ENCODE measurements around the gene GATA2.

GATA2 gene

DNA sequence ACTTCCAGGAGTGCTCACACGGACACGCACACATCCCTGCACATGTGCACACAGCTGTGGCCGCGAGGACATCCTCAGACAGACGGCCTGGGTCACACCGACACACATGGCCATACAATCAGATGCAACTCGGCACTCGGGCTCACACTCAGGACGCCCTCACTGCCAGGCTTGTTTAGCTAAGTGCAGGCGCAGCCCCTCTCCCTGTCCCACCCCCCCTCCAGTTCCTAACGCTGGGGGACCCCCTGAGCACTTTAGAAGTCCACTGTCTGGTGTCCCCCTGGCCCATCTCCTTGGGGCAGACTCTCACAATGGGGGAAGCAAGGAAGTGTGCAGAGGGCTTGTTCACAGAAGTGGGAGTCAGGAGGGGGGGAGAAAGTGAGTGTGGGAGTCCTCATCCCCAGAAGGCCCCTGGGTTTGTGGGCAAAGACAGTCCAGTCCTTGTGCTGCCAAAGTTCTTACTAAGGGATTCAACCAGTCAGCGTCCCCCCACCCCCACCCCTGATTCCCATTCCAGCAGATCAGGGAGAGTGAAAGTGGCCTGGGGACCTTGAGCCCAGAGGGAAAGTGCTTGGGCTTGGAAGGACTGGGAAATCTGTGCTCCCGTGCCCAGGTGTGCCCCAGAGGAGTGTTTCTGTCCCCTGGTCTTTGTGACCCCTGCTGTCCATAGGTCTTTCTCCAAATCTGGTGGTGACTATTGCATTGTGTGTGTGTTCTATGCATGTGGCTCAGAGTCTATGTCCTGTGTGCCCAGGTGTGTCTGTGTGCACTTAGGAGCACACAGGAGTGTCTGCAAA lies 767 bp upstream of the GATA2 start:
- Histone ChIP-seq H3K9ac (ENCODE audit: low read length in 2 of 2) (no peak overlapping the region), H3K9me3 (ENCODE audit: control insufficient read depth in 2 of 2, low read length in 2 of 2) (no peaks in the 10 kb centered on the region), H3K27me3 (ENCODE audit: control insufficient read depth in 1 of 2, insufficient read depth in 2 of 2, low read length in 2 of 2) (peaks cover 74 to 88% of the 10 kb centered on the region in 2 donors), H3K27ac (ENCODE audit: low read length) (no peak overlapping the region), H3K36me3 (ENCODE audit: control insufficient read depth in 2 of 2, insufficient read depth in 2 of 2, low read length in 2 of 2) (no peaks in the 10 kb centered on the region), H3K4me1 (ENCODE audit: control insufficient read depth, insufficient read depth, low read length) (peaks cover 48% of the 10 kb centered on the region), H3K4me3 (ENCODE audit: low read length in 2 of 2) (no peak overlapping the region)

DNA sequence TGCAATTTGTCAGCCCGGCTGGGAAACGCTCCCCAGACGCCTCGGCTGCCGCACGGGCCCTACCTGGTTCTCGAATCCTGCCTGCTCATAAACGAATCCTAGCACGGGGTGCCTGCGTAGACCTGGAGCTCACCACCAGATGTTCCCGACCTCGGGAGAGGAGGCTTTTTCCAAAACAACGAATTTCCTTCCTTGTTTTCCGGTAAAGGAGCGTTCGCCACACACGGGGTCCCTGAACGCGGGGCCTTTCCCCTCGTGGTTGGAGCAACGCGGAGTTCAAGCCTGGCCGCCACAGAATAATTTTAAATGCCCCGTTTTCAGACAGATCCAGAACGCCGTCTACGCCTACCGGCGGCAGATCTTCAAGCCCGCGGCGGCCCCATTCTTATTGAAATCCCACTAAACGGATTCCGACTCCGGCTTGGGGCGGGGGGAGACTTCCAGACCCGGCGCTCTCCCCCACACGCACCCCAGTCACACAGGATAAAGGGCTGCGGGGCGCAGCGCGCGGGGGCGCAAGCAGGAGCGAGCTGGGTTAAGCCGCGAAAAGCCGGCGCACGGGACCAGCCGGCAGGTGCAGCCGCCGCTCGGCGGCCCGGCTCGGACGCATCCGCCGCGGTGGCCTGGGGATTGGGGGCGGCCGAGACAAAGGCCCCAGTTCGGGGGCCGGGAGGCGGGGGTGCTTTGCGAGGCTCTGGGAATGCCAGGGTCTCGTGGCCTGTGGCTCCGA lies 895 bp downstream of the GATA2 start:
- no peaks in the 10 kb centered on the region for H3K36me3 ChIP-seq (ENCODE audit: control insufficient read depth in 2 of 2, insufficient read depth in 2 of 2, low read length in 2 of 2)
- peaks cover 57% of the 10 kb centered on the region for H3K4me1 ChIP-seq (ENCODE audit: control insufficient read depth, insufficient read depth, low read length)
- no peak overlapping the region for H3K27ac ChIP-seq (ENCODE audit: low read length)
- peaks cover 74 to 91% of the 10 kb centered on the region in 2 donors for H3K27me3 ChIP-seq (ENCODE audit: control insufficient read depth in 1 of 2, insufficient read depth in 2 of 2, low read length in 2 of 2)
- H3K4me3 ChIP-seq (ENCODE audit: low read length in 2 of 2): no peak overlapping the region
- H3K9ac ChIP-seq (ENCODE audit: low read length in 2 of 2): no peak overlapping the region
- no peaks in the 10 kb centered on the region for H3K9me3 ChIP-seq (ENCODE audit: control insufficient read depth in 2 of 2, low read length in 2 of 2)

DNA sequence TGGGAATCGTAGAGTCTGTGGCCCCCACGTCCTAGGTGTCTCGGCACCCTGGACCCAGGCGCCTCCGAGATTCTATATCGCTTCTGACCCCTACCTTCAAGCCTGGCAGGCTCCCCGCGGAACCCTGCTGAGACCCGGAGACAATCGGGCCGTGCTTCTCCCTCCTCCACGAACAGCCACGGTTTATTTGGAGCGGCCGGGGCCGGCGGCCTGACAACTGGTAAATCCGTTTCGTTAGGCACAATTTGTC lies 1.4 kb downstream of the GATA2 start:
- no peaks in the 10 kb centered on the region for H3K36me3 ChIP-seq (ENCODE audit: control insufficient read depth in 2 of 2, insufficient read depth in 2 of 2, low read length in 2 of 2)
- H3K9ac ChIP-seq (ENCODE audit: low read length in 2 of 2): no peak overlapping the region
- H3K4me1 ChIP-seq (ENCODE audit: control insufficient read depth, insufficient read depth, low read length): peaks cover 57% of the 10 kb centered on the region
- no peaks in the 10 kb centered on the region for H3K9me3 ChIP-seq (ENCODE audit: control insufficient read depth in 2 of 2, low read length in 2 of 2)
- no peak overlapping the region for H3K4me3 ChIP-seq (ENCODE audit: low read length in 2 of 2)
- no peak overlapping the region for H3K27ac ChIP-seq (ENCODE audit: low read length)
- H3K27me3 ChIP-seq (ENCODE audit: control insufficient read depth in 1 of 2, insufficient read depth in 2 of 2, low read length in 2 of 2): peaks cover 71 to 91% of the 10 kb centered on the region in 2 donors

DNA sequence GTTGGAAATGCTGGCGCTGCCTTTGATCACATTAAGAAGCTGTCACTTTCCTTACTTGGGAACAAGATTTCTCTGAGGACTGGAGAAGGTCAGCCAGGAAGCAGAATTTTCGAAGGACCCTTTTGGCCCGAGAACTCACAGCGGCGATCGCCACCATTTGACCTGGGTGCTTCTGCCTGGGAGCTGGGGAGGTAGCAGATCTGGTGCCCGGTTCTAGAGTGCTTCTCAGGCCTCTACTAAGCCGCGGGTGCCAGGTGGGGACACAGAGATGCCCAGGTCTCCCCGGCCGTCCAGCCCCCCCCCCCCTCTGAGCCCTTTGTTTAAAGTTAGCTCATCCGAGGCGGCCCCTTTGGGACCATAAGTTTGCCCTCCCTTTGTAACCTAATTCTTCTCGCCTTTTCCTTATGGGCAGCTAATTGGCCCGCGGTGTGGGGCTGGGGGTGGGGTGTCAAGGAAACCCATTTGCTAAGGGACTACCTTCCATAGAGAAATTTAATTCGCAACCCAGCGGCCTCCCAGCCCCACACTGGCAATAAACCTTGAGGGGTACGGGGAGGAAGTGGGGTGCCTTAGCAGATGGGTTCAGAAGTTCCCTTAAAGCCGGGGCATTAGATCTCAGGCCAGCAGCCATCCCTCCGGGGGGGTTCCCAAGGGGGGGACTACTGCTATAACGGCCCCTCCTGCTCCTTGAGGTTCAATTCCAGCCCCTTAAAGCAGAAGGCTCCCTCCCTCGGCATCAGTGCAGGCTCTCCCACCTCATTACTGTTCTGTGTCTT lies 1.9 kb downstream of the GATA2 start:
- no peak overlapping the region for H3K4me3 ChIP-seq (ENCODE audit: low read length in 2 of 2)
- H3K36me3 ChIP-seq (ENCODE audit: control insufficient read depth in 2 of 2, insufficient read depth in 2 of 2, low read length in 2 of 2): no peaks in the 10 kb centered on the region
- no peaks in the 10 kb centered on the region for H3K9me3 ChIP-seq (ENCODE audit: control insufficient read depth in 2 of 2, low read length in 2 of 2)
- no peak overlapping the region for H3K9ac ChIP-seq (ENCODE audit: low read length in 2 of 2)
- H3K4me1 ChIP-seq (ENCODE audit: control insufficient read depth, insufficient read depth, low read length): peaks cover 61% of the 10 kb centered on the region
- H3K27me3 ChIP-seq (ENCODE audit: control insufficient read depth in 1 of 2, insufficient read depth in 2 of 2, low read length in 2 of 2): peaks cover 73 to 91% of the 10 kb centered on the region in 2 donors
- no peak overlapping the region for H3K27ac ChIP-seq (ENCODE audit: low read length)

DNA sequence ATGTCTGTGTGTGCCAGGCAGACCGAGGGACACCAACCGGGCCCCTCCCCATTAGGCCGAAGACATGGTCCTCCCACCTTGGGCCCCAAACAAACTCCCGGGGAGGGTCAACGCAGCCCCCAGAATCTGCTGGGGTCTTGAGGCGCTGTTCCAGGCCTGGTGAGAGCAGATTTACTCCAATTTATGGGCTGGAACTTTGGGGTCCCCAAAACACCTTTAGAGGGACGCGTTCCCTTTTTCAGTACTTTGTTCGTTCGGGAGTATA lies 2.4 kb downstream of the GATA2 start:
- H3K4me3 ChIP-seq (ENCODE audit: low read length in 2 of 2): peak overlapping the region in 1 of 2 donors; percentile 77
- H3K27me3 ChIP-seq (ENCODE audit: control insufficient read depth in 1 of 2, insufficient read depth in 2 of 2, low read length in 2 of 2): peaks cover 74 to 91% of the 10 kb centered on the region in 2 donors
- no peaks in the 10 kb centered on the region for H3K36me3 ChIP-seq (ENCODE audit: control insufficient read depth in 2 of 2, insufficient read depth in 2 of 2, low read length in 2 of 2)
- peaks cover 62% of the 10 kb centered on the region for H3K4me1 ChIP-seq (ENCODE audit: control insufficient read depth, insufficient read depth, low read length)
- no peaks in the 10 kb centered on the region for H3K9me3 ChIP-seq (ENCODE audit: control insufficient read depth in 2 of 2, low read length in 2 of 2)
- no peak overlapping the region for H3K9ac ChIP-seq (ENCODE audit: low read length in 2 of 2)
- H3K27ac ChIP-seq (ENCODE audit: low read length): no peak overlapping the region

DNA sequence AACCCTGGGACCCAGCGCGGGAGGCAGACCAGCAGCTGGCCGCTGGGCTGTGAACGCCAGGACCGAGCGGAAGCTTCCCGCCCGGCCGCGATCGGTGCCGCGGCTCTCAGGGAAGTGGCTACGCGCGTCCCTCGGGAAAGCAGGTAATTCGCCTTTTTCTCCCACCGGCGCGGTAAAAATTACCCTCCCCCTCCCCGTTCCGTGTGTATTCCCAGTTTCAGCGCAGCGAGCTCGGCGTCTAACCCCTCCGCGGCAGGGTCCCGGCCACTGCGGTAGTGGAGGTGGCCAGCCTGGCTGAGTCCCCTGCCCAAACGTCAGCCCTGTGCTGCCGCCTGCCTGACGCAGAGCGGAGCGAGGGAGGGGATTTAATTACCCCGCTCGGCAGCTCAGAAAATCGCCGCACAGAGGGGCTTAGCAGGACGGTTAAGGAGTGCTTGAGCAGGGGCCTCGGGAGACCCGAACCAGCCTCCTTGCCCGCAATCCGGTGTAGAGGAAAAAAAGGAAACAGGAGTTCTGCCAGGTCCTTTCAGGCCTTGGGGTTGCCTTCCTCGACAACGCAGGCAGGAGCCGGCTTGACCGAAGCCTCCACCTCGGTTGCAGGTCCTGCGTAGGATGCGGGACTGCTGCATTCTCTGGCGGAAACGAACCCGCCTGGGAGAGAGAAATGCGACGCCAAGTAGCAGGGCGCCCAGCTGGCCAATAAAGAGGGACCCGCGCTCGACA lies 2.9 kb downstream of the GATA2 start:
- no peak overlapping the region for H3K27ac ChIP-seq (ENCODE audit: low read length)

DNA sequence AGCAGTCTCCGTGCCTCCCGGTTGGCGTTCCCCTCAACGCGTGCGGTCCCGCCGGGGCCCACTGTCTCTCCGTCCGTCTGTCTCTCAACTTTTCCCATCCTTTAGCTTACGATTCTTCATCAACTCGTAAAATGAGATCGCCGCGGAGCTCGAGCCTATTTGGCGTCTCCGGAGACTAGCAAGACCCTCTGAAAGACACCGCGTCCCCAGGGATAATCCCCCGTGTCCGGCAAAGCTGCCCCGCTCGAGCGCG lies 3.4 kb downstream of the GATA2 start:
- Histone ChIP-seq H3K9ac (ENCODE audit: low read length in 2 of 2) (no peak overlapping the region), H3K9me3 (ENCODE audit: control insufficient read depth in 2 of 2, low read length in 2 of 2) (no peaks in the 10 kb centered on the region), H3K4me3 (ENCODE audit: low read length in 2 of 2) (peak overlapping the region; percentile 53 to 77), H3K36me3 (ENCODE audit: control insufficient read depth in 2 of 2, insufficient read depth in 2 of 2, low read length in 2 of 2) (no peaks in the 10 kb centered on the region), H3K4me1 (ENCODE audit: control insufficient read depth, insufficient read depth, low read length) (peaks cover 62% of the 10 kb centered on the region), H3K27ac (ENCODE audit: low read length) (no peak overlapping the region), H3K27me3 (ENCODE audit: control insufficient read depth in 1 of 2, insufficient read depth in 2 of 2, low read length in 2 of 2) (peaks cover 75 to 98% of the 10 kb centered on the region in 2 donors)

More for the DNA sequence above, 2.9 kb downstream of the GATA2 start:
- Histone ChIP-seq H3K9me3 (ENCODE audit: control insufficient read depth in 2 of 2, low read length in 2 of 2) (no peaks in the 10 kb centered on the region), H3K9ac (ENCODE audit: low read length in 2 of 2) (no peak overlapping the region), H3K4me3 (ENCODE audit: low read length in 2 of 2) (peak overlapping the region; percentile 53 to 77), H3K36me3 (ENCODE audit: control insufficient read depth in 2 of 2, insufficient read depth in 2 of 2, low read length in 2 of 2) (no peaks in the 10 kb centered on the region), H3K27me3 (ENCODE audit: control insufficient read depth in 1 of 2, insufficient read depth in 2 of 2, low read length in 2 of 2) (peaks cover 74 to 93% of the 10 kb centered on the region in 2 donors), H3K4me1 (ENCODE audit: control insufficient read depth, insufficient read depth, low read length) (peaks cover 62% of the 10 kb centered on the region)

DNA sequence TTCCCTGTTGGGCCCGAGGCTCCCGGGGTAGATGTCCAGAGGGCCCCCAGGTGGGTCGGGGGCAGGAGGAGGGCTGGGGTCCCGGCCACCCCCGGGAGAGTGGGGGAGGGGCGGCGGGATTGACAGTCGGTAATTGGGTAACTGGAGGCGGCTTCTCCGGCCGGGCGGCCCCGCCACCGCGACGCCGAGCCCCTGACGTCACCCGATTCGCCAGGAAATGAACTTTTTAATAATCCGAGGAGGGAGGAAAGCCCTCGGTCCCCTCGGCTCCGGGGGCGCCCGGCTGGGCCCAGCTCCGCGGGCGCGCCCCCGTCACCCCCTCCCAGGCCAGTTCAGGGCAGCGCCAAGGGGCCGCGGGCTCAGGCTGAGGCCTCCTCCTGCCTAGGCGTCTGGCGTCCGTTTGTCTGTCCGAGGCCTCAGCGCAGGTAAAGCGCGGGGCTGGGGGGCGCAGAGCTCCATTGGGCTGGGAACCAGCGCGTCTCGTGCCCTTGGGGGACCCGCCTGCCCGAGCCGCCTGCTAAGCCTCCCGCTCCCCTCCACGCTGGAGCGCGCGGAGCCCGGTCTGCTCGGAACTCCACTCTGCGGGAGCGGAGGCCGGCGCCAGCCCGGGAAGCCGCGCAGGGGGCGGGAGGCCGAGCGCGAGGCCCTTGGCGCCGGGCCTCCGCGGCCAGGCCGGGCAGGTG lies 3.9 kb downstream of the GATA2 start:
- Histone ChIP-seq H3K9ac (ENCODE audit: low read length in 2 of 2) (no peak overlapping the region), H3K27me3 (ENCODE audit: control insufficient read depth in 1 of 2, insufficient read depth in 2 of 2, low read length in 2 of 2) (peaks cover 71 to 100% of the 10 kb centered on the region in 2 donors), H3K27ac (ENCODE audit: low read length) (peak overlapping the region; percentile 37), H3K9me3 (ENCODE audit: control insufficient read depth in 2 of 2, low read length in 2 of 2) (no peaks in the 10 kb centered on the region), H3K4me1 (ENCODE audit: control insufficient read depth, insufficient read depth, low read length) (peaks cover 62% of the 10 kb centered on the region), H3K4me3 (ENCODE audit: low read length in 2 of 2) (peak overlapping the region; percentile 53 to 77), H3K36me3 (ENCODE audit: control insufficient read depth in 2 of 2, insufficient read depth in 2 of 2, low read length in 2 of 2) (no peaks in the 10 kb centered on the region)

DNA sequence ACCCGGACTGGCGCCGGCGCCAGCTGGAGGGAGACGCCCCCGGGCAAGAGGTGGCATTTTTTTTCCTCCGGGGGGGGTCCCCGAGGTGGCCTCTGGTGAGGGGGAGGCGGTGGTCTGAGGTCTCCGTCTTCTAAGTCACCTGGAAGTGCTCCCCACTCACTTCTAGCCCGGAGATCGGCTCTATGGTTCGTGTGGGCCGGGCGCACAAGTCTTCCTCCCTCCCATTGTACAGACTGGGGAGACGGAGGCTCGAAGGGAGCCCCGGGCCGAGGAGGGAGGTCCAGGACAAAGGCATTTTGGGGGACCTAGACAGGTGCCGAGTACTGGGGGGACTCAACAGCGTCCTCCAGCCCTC lies 4.4 kb downstream of the GATA2 start:
- H3K9me3 ChIP-seq (ENCODE audit: control insufficient read depth in 2 of 2, low read length in 2 of 2): no peaks in the 10 kb centered on the region
- H3K4me1 ChIP-seq (ENCODE audit: control insufficient read depth, insufficient read depth, low read length): peaks cover 62% of the 10 kb centered on the region
- no peak overlapping the region for H3K9ac ChIP-seq (ENCODE audit: low read length in 2 of 2)
- H3K36me3 ChIP-seq (ENCODE audit: control insufficient read depth in 2 of 2, insufficient read depth in 2 of 2, low read length in 2 of 2): no peaks in the 10 kb centered on the region
- peak overlapping the region; percentile 53 to 77 for H3K4me3 ChIP-seq (ENCODE audit: low read length in 2 of 2)
- H3K27ac ChIP-seq (ENCODE audit: low read length): peak overlapping the region; percentile 37
- H3K27me3 ChIP-seq (ENCODE audit: control insufficient read depth in 1 of 2, insufficient read depth in 2 of 2, low read length in 2 of 2): peaks cover 73 to 100% of the 10 kb centered on the region in 2 donors

DNA sequence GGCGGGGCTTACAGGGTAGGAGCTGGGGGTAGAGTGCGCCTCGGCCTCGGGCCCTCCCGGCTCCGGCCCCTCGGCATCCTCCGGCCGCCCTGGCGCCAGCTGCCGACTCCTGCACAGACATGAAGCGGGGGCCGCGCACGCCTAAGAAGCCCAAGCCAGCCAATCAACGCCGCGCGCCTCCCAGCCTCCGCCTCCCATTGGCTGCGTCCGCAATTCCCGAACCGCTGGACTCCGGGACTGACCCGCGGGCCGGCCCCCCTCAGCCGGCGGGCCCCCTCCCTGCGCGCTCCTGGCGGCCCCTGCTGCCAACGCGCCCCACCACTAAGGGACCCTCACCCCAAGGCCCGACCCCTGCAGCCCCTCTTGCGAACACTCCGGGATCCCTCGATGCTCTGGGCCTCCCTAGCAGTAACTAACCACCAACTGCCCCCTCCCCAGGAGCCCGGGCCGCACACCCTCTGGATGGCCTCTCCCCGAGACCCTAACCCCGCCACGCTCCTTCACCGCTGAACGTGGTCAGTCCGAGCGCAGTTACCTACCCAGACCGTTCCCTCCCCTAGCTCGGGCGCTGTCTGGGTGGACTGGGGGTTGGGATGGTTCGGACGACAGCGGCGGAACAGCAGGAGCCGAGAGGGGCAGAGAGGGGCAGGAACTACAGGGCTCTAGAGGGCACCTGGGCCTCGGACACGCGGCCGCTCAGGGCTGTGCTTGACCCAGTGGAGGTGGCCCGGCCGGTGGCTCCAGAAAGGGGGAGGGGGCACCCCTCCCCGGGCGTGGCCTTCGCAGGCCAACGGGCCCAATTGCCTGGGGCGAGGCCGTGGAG lies 5.0 kb downstream of the GATA2 start:
- Histone ChIP-seq H3K4me3 (ENCODE audit: low read length in 2 of 2) (peak overlapping the region; percentile 31 to 77), H3K27ac (ENCODE audit: low read length) (peak overlapping the region; percentile 46), H3K4me1 (ENCODE audit: control insufficient read depth, insufficient read depth, low read length) (peaks cover 62% of the 10 kb centered on the region), H3K9me3 (ENCODE audit: control insufficient read depth in 2 of 2, low read length in 2 of 2) (no peaks in the 10 kb centered on the region), H3K36me3 (ENCODE audit: control insufficient read depth in 2 of 2, insufficient read depth in 2 of 2, low read length in 2 of 2) (no peaks in the 10 kb centered on the region), H3K27me3 (ENCODE audit: control insufficient read depth in 1 of 2, insufficient read depth in 2 of 2, low read length in 2 of 2) (peaks cover 71 to 100% of the 10 kb centered on the region in 2 donors), H3K9ac (ENCODE audit: low read length in 2 of 2) (no peak overlapping the region)

All from stomach smooth muscle (tissue), 2 donors.